ENCODE results near the gene CDK16. TPM values are rescaled to one million over a fixed set of nuclear protein-coding genes. Genes with fewer than 3 reads are reported as not detected.
A peak's percentile ranks its signal among the peaks of the same experiment; 100 is the strongest.

Gene CDK16
- total RNA-seq, 1 experiment from 2014 or later = 134 TPM

- TF ChIP-seq REST (IDR thresholded peaks at IDR 0.05; ENCODE audit: insufficient read depth in 1 of 2, low read depth in 2 of 2, low read length in 1 of 2) (no peak), TCF7L2 (IDR thresholded peaks at IDR 0.05; ENCODE audit: low read depth, low read length) (no peak), CTCF (IDR thresholded peaks at IDR 0.05) (no peak)
- no peaks in the 10 kb centered on the region for H3K9me3 ChIP-seq (ENCODE audit: control insufficient read depth, insufficient read depth, low read depth, low read length)
- POLR2A ChIA-PET = no interaction called here
- BruUV-seq (replicated peaks) = no TSS peak
- ATAC-seq (no peak), DNase-seq (ENCODE audit: low read depth, low spot score) (no peak)
- H3K27me3 ChIP-seq (ENCODE audit: control insufficient read depth, insufficient read depth, low read length) = no peaks in the 10 kb centered on the region
- in situ Hi-C loops (cut with HindIII; ENCODE audit: low pct_unique_long_range_greater_than_20kb, low sequenced_read_pairs) (no loop called here), intact Hi-C loops (cut with micrococcal nuclease; ENCODE audit: unreplicated experiment) (no loop called here)
- no peaks in the 10 kb centered on the region; the same call in none of the 2 replicates for H3K36me3 ChIP-seq (ENCODE audit: control insufficient read depth, insufficient read depth, low read length)
- no peak overlapping the region for H3K27ac ChIP-seq (ENCODE audit: low read length)
- CTCF ChIA-PET = no interaction called here
- no peaks in the 10 kb centered on the region for H3K4me1 ChIP-seq (ENCODE audit: control insufficient read depth, insufficient read depth, low read length)
- H3K4me3 ChIP-seq (ENCODE audit: low read depth in 2 of 2, low read length in 2 of 2) = no peak overlapping the region
These were observed 24.9 kb downstream of the CDK16 start for GRCh38 chrX:47243351-47243750.

- H3K27me3 ChIP-seq (ENCODE audit: control insufficient read depth, insufficient read depth, low read length) = no peaks in the 10 kb centered on the region
- H3K36me3 ChIP-seq (ENCODE audit: control insufficient read depth, insufficient read depth, low read length) = no peaks in the 10 kb centered on the region; the same call in none of the 2 replicates
- DNase-seq (ENCODE audit: low read depth, low spot score) (no peak), ATAC-seq (no peak)
- TF ChIP-seq SIN3A (IDR thresholded peaks at IDR 0.05; ENCODE audit: borderline replicate concordance, insufficient read depth, low read depth, low read length) (no peak), REST (IDR thresholded peaks at IDR 0.05; ENCODE audit: insufficient read depth in 1 of 2, low read depth in 2 of 2, low read length in 1 of 2) (no peak), CTCF (IDR thresholded peaks at IDR 0.05) (no peak), POLR2AphosphoS5 (IDR thresholded peaks at IDR 0.05; ENCODE audit: low read depth, low read length) (no peak), TCF7L2 (IDR thresholded peaks at IDR 0.05; ENCODE audit: low read depth, low read length) (no peak)
- intact Hi-C loops (cut with micrococcal nuclease; ENCODE audit: unreplicated experiment) (no loop called here), in situ Hi-C loops (cut with HindIII; ENCODE audit: low pct_unique_long_range_greater_than_20kb, low sequenced_read_pairs) (no loop called here)
- no peak overlapping the region for H3K4me3 ChIP-seq (ENCODE audit: low read depth in 2 of 2, low read length in 2 of 2)
- H3K4me1 ChIP-seq (ENCODE audit: control insufficient read depth, insufficient read depth, low read length) = no peaks in the 10 kb centered on the region
- H3K9me3 ChIP-seq (ENCODE audit: control insufficient read depth, insufficient read depth, low read depth, low read length) = no peaks in the 10 kb centered on the region
- BruUV-seq (replicated peaks) = TSS peak; percentile 10
- H3K27ac ChIP-seq (ENCODE audit: low read length) = no peak overlapping the region
- ChIA-PET POLR2A (interaction anchor here (0.6 kb wide), 2 partner anchors 58 to 112 kb away, joined by 3 to 4 read pairs; no protein-coding TSS in a partner anchor), CTCF (no interaction called here)
These were observed 26.2 kb downstream of the CDK16 start for GRCh38 chrX:47244676-47245075.

Measured in Panc1 (cell line).